ENCODE data around the gene RAI14.

RAI14 gene

DNA sequence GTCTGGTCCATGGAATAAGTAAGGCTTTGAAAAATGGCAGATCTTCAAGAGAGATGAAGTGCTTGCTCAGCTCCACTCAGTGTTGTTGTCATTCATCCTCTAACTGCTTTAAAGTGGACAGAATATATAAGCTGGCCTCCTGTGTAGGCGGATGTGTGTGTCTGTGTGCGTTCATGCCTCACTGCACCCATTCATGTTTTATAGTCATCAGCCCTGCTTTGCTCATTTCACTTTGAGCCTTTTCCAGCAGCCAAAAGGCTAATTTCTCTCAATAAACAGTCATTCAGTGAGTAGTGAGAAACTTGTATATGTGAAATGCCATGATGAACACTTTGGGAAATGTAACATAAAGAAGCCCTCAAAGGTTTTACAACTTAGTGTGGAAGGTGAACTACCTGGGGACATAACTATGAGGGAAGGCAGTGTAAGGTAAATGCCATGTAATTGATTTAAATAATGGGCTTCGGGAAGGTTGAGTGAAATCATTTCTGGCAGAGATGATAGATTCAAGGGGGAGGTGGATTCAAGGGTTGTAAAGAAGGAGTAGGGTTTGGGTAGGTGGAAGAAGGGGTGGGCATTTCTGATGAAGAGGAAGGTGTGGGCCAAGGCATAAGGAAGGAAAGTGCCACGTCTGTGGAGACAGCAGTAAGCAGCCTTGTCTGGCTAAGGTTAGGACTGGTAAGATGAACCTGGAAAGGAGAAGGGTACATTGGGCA, 198.5 kb downstream of the RAI14 start:
- no peak for DNase-seq (ENCODE audit: low spot score)

DNA sequence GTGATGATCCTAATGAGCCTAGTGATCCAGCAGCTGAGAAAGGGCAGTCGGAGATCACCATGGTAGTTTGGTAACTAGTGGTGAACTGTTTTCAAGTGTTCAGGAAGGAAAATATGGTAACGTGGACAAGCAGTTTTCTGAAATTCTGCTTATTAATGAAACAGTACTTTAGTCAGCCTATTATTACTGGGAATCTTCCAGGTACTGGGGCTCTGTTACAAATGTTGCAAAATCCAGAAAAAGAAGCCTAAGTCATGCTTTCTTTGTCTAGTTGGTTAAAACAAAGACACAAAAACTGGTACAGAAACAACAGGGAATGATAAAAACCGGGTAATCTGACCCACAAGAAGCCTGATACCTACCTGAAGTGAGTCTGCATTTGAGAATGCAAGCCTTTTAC, 201.0 kb downstream of the RAI14 start:
- no peak for DNase-seq (ENCODE audit: low spot score)

DNA sequence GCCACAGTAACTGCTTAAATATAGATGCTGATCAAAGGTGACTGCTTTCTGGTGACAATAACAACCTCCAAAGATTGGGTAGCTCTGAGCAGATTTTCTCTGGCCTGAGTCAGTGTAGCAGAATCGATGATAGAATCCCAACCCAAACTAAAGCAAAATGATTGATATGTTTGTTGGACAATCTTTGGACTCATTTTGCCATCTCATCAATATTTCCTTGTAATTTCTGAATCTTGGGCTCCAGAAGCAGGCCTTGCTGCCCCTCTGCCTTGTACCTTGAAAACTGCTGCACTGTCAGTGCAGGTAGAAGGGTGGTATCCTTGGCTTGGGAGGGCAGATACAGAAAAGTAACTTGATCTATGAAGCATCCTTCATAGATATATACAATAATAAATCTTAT, 201.8 kb downstream of the RAI14 start:
- no peak for DNase-seq (ENCODE audit: low spot score)

DNA sequence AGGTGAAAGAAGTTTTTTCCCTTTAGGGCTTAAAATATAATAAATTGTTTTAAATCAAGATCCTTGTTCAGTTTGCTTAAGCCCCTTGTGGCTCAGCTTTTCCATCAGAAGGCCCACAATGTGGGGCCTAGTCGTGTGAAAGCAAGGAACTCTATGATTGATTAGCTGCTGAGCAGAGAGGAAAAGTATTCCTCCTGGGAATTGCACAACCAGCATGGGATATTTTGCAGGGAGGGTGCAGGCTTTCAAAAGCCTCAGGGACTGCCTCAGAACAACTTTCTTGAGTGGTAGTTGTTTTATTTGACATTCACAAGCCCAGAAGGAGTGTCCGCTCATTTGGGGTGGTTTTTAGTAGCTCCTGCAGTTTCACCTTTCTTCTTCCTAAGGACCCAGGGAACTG, 202.7 kb downstream of the RAI14 start:
- no peak for DNase-seq (ENCODE audit: low spot score)

DNA sequence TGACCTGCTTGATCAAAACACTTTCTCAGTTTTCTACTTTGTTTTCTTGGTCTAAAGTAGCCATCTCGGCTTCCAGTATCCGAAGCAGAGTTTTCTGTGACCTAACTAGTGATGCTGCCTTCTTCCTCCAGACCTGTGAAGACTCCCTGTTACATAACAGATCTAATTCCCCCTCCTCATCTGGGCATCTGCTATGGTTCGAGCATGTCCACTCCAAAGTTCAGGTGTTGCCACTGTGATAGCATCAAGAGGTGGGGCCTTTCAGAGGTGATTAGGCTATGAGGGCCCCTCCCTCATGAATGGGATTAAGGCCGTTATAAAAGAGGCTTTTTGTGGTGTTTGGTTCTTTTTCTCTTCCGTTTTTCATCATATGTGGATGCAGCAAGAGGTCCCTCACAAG, 203.1 kb downstream of the RAI14 start:
- DNase-seq (ENCODE audit: low spot score) = no peak

DNA sequence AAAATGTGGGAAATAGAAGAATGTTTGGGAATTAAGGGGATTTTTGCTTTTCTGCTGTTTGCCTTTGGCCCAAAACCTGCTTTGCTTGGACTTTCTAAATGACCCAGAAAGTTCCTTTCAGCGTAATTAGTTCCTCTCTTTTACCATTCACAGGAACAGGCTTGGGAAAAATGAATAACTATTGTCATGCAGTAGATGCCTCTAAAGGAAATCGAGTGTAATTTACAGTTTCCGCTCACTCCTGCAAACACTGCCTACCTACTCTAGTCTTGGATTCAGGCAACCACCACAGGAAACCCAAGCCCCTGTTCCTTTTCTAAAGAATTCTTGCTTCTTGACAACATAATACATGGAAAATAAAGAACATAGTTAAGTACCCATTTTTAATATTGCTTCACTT, 207.8 kb downstream of the RAI14 start:
- DNase-seq (ENCODE audit: low spot score) = no peak

DNA sequence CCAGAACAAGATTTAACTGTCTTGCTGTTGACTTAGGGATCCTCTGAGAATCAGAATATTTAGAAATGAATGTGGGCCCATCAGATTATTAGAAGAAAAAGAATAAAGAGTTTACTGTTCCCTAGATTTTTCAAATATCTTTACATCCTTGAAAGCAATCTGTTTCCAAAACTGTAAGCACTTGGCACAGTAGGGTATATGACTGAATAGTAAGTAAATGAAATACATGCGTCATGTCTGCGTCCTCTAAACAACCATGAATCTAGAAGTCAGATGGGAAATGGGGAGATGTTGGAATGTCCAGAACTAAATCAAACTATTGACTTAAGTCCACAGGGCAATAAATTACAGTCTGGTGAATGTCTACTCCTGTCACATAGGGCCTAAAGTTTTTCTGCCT, 209.0 kb downstream of the RAI14 start:
- no peak for DNase-seq (ENCODE audit: low spot score)

DNA sequence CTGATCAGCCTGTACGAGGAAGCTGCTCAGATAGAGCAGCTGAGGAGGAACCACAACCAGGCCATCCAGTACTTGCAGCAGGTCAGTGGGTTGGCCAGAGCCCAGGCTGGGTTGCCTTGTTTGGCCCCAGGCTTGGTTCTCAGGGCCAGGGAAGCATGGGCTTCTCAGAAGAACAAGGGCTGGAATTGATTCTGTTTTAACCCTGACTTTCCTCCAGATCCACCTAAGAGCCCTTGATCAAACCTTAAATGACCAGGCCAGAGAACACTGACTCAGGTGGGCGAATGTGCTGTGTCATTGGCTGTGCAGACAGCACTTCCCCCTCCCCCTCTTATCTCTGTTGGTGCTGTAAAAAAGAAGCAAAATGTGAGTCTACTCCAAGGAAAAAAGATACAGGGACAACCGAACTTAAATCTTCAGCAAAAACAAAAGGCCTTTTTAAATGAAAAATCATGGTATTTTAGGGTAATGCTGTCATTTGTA, 210.9 kb downstream of the RAI14 start:
- no peak for DNase-seq (ENCODE audit: low spot score)

DNA sequence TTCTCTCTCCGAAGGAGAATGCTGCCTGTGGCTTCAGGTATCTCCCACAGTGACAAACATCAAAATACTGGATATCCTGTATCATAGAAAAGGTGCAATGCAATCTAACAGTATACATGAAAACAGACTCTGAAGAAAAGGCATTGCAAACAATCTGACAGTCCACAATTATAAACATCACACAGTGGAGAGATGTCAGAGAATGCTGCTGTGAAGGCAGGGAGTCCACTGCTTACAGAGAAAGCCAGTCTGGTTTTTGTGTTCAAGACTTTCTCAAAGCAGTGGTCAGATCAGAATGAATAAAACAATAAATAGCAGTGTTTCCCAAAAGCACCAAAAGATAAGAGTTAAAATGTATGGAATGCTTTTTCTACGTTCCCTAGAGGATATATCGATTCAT, 211.5 kb downstream of the RAI14 start:
- DNase-seq (ENCODE audit: low spot score) = no peak

DNA sequence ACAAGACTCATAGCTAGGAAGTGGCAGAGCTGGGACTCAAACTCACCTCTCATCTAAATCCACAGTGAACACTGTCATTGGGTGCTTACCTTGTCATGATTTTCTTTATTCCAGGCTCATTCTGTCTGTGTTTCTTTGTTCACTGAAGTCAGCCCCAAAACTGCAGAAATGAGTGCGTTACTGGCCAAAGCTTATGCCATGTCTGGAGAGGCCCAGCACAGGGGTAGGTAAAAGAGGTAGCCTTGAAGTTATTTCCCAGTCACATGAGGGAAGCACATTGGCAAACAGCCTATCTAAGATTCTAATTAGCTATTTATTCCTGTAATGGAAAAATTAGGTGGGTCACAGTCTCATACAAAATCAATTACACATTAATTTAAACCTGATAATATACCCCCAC, 212.7 kb downstream of the RAI14 start:
- DNase-seq (ENCODE audit: low spot score) = no peak

DNA sequence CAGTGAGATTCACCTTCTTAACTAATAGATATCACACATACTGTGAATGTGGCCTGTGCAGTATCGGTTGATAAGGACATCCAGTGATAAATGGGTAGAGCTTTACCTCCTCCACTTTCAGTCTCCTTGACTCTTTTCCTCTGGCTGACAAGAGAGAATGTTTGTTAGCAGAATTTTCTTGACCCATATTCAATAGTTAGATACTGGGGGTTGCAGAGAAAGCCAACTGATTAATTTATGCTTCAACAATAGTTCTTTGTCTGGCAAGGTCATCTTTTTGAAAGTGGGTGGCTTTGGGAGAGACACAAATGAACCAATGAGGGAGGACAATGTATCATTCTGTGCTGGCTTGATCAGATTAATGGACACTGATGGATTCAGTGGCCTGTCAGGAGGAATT, 213.1 kb downstream of the RAI14 start:
- no peak for DNase-seq (ENCODE audit: low spot score)

DNA sequence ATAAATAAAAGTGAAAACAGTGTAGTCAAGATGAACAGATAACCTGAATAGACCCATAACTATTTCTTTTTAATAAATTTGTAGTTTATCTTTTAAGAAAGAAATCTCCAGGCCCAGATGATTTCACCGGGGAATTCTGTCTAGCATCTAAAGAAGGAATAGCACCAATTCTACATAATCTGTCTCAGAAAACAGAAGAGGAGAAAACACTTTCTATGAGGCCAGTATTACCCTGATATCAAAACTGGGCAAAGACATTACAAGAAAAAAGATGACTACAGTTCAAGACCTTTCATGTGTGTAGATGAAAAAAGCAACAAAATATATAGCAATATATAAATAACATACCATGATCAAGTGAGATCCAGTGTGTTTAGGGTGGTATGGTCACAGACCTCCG, 214.3 kb downstream of the RAI14 start:
- DNase-seq (ENCODE audit: low spot score) = no peak

DNA sequence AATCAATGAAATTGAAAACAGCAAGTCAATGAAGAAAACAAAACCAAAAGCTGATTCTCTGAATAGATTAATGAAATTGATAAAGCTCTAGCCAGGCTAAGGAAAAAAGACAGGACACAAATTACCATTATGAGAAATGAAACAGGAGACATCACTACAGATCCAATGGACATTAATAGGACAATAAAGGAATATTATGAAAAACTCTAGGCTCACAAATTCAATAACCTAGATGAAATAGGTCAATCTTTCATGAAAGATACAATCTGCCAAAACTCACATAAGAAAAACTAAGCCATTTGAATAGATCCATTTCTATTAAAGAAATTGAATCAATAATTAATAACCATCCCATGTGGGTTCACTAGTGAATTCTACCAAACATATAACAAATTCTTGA, 220.1 kb downstream of the RAI14 start:
- no peak for DNase-seq (ENCODE audit: low spot score)

DNA sequence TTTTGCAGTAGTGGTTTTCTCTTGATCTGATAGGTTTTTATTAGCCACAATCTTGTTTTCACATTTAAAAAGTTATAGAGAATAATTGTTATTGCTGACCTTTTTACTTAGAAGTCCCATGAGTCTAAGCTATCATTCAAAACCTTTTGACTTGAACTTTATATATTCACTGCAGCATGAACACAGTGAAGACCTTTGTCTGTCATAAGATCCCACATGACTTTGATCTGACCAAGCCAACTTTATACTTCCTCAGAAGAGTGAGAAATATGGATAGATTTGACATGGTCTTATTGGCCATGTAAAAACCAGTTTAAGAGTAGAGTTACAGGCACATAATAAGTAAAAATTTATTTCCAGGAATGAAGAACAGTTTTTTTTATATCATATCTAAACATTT, 225.1 kb downstream of the RAI14 start:
- no peak for DNase-seq (ENCODE audit: low spot score)
